A673 (cell line): ENCODE measurements around the gene ZNF784.

Experiments used
- EZH2 ChIP-seq: fragments of 200-600 bp; sonication (generic); IDR thresholded peaks from 2 replicates; pipeline ENCODE4 v1.6.1; 2017; ENCODE audit warnings: borderline replicate concordance, low read depth, mild to moderate bottlenecking, mixed read lengths, antibody characterized with exemption, low read length; ENCODE audit not compliant: poor library complexity, severe bottlenecking
- TF ChIP-seq, protein P1 (sequence below): fragments of 300-800, 200-600 bp; sonication (generic); conservative IDR thresholded peaks from 2 replicates; pipeline ENCODE4 v1.5.1; 2017; ENCODE audit warnings: low read depth, mild to moderate bottlenecking, antibody characterized with exemption, low read length, moderate library complexity, mixed read lengths

DNA sequence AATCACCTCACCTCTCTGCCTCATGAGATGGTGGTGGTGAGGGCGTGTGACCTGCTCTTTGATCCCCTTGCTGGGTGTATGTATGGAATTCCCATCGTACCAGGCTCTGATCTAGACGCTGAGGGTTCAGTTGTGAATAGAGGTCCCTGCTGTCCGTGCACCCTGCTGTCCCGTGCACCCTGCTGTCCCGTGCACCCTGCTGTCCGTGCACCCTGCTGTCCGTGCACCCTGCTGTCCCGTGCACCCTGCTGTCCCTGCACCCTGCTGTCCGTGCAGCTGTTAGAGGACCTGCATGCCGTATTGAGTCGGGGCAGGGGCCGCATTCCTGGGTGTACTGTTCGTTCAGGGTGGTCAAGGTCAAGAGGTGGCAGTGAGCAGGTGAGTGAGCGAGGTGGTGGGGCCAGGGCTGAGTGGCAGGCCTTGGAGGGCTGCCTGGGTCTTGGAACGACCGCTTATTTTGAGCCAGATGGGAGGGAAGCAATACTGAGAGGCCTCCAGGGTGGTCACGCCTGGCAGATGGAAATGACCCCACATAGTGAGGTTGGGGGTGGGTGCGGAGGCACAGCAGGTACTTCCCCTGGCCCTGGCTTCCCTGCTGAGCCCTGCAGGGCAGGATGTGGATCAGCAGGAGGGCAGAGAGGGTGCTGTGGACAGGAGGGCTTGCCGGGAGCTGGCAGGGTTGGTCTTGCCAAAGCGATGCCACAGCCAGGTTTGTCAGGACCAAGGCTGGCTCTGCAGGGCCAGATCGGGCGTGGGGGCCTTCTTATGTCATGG, 46.1 kb upstream of the ZNF784 start:
- TF ChIP-seq, protein P1, sequence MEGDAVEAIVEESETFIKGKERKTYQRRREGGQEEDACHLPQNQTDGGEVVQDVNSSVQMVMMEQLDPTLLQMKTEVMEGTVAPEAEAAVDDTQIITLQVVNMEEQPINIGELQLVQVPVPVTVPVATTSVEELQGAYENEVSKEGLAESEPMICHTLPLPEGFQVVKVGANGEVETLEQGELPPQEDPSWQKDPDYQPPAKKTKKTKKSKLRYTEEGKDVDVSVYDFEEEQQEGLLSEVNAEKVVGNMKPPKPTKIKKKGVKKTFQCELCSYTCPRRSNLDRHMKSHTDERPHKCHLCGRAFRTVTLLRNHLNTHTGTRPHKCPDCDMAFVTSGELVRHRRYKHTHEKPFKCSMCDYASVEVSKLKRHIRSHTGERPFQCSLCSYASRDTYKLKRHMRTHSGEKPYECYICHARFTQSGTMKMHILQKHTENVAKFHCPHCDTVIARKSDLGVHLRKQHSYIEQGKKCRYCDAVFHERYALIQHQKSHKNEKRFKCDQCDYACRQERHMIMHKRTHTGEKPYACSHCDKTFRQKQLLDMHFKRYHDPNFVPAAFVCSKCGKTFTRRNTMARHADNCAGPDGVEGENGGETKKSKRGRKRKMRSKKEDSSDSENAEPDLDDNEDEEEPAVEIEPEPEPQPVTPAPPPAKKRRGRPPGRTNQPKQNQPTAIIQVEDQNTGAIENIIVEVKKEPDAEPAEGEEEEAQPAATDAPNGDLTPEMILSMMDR = no peak
- no peak for TF ChIP-seq EZH2
